B cell (primary cell): Measurements from ENCODE around the gene MRS2. TPM values are rescaled to one million over a fixed set of nuclear protein-coding genes. Genes with fewer than 3 reads are reported as not detected.
"Not testable (repeated sequence)": the region's sequence is repeated elsewhere in the genome, so short reads cannot be mapped to it uniquely, and the experiment has no call there.

Source experiments
- ATAC-seq: fragments of 200-7000 bp; cut with Tn5 transposase; one replicate; pipeline ENCODE4 v1.10.0; 2021; ENCODE audit warnings: low read depth, mild to moderate bottlenecking, moderate number of reproducible peaks, moderate library complexity
- CTCF ChIA-PET: fragments of 350-600 bp; sonication (Branson Sonifier 250); formaldehyde crosslinking; loops from one replicate; lab custom pipeline; 2021; ENCODE audit warnings: antibody characterized with exemption, inconsistent platforms; lab: Charles Lee
- POLR2A ChIA-PET: fragments of 350-600 bp; sonication (Branson Sonifier 250); formaldehyde crosslinking; loops from one replicate; lab custom pipeline; 2021; ENCODE audit warnings: antibody characterized with exemption; lab: Charles Lee
- DNase-seq: peaks from one replicate; pipeline ENCODE4 v3.0.0; 2013
- H2AFZ ChIP-seq: 2 replicates; pipeline ENCODE4 v1.6.1; 2012; ENCODE audit warnings: mild to moderate bottlenecking, low read depth, low read length; ENCODE audit not compliant: insufficient read depth, poor library complexity, severe bottlenecking
- H3K27ac ChIP-seq, 2 donors: 1 replicate in 1 of 2; 2 replicates in 1 of 2; pipeline ENCODE4 v1.5.1; 2012 to 2013; ENCODE audit warnings: low read length in 2 of 2, mild to moderate bottlenecking in 2 of 2, moderate library complexity in 1 of 2
- H3K27me3 ChIP-seq, 4 experiments: fragments of 200-600 bp in 1 of 4; sonication (generic) in 1 of 4; replicated peaks in 1 of 4; 1 replicate in 2 of 4; 2 replicates in 2 of 4; pipeline versions ENCODE4 v1.6.1 to v1.7.0; 2013 to 2016; ENCODE audit warnings: low read length in 3 of 4, mild to moderate bottlenecking in 2 of 4, mixed read lengths in 1 of 4, moderate library complexity in 1 of 4; ENCODE audit not compliant: insufficient read depth in 4 of 4, control insufficient read depth in 3 of 4; ENCODE audit errors: control extremely low read depth in 1 of 4
- H3K36me3 ChIP-seq, 2 experiments: replicated peaks in 1 of 2; 1 replicate in 1 of 2; 2 replicates in 1 of 2; pipeline versions ENCODE4 v1.6.1 to v1.7.1; 2013; ENCODE audit warnings: low read length in 1 of 2; ENCODE audit not compliant: insufficient read depth in 2 of 2, control insufficient read depth in 1 of 2; ENCODE audit errors: control extremely low read depth in 1 of 2, extremely low read depth in 1 of 2
- H3K4me1 ChIP-seq, 2 donors: fragments of 200-600 bp in 1 of 2; sonication (generic) in 1 of 2; 1 replicate in 1 of 2; 2 replicates in 1 of 2; pipeline versions ENCODE4 v1.5.1 to v1.6.1; 2013 to 2017; ENCODE audit warnings: low read length in 2 of 2; ENCODE audit not compliant: control insufficient read depth in 2 of 2, insufficient read depth in 2 of 2
- H3K4me2 ChIP-seq: replicated peaks from 2 replicates; pipeline ENCODE3; 2012; ENCODE audit warnings: mild to moderate bottlenecking, low read depth, low read length; ENCODE audit not compliant: poor library complexity, severe bottlenecking
- H3K4me3 ChIP-seq, 5 experiments: fragments of 200-600 bp in 1 of 5; sonication (generic) in 1 of 5; 1 replicate in 3 of 5; 2 replicates in 2 of 5; pipeline versions ENCODE4 v1.5.1 to v1.7.0; 2011 to 2016; ENCODE audit warnings: low read length in 4 of 5, mild to moderate bottlenecking in 4 of 5, low read depth in 2 of 5, control low read depth in 1 of 5, moderate library complexity in 1 of 5; ENCODE audit not compliant: insufficient read depth in 1 of 5; ENCODE audit errors: control extremely low read depth in 1 of 5, extremely low read depth in 1 of 5
- H3K79me2 ChIP-seq: fragments of 200-600 bp; sonication (generic); one replicate; pipeline ENCODE4 v1.6.0; 2016; ENCODE audit warnings: low read length; ENCODE audit not compliant: control insufficient read depth, insufficient read depth
- H3K9ac ChIP-seq: fragments of 200-600 bp; sonication (generic); 2 replicates; pipeline ENCODE4 v1.6.1; 2017; ENCODE audit warnings: mild to moderate bottlenecking, low read length, moderate library complexity
- H3K9me3 ChIP-seq, 3 donors: one replicate each; pipeline versions ENCODE4 v1.6.1 to v1.7.1; 2013; ENCODE audit warnings: low read length in 2 of 3; ENCODE audit not compliant: control insufficient read depth in 2 of 3, insufficient read depth in 1 of 3; ENCODE audit errors: control extremely low read depth in 1 of 3
- H4K20me1 ChIP-seq: 2 replicates; pipeline ENCODE4 v1.6.0; 2012; ENCODE audit warnings: mild to moderate bottlenecking, low read length; ENCODE audit not compliant: insufficient read depth, control insufficient read depth, poor library complexity, severe bottlenecking
- H3K27ac Mint-ChIP-seq: one replicate; pipeline ENCODE4 v1.8.0; 2021; ENCODE audit warnings: mixed read lengths
- H3K27me3 Mint-ChIP-seq: one replicate; pipeline ENCODE4 v1.8.0; 2021; ENCODE audit warnings: mixed read lengths
- H3K4me1 Mint-ChIP-seq: one replicate; pipeline ENCODE4 v1.8.0; 2021; ENCODE audit warnings: mixed read lengths
- H3K4me3 Mint-ChIP-seq: one replicate; pipeline ENCODE4 v1.8.0; 2021; ENCODE audit warnings: mixed read lengths
- H3K9me3 Mint-ChIP-seq: one replicate; pipeline ENCODE4 v1.8.0; 2022; ENCODE audit warnings: mixed read lengths; ENCODE audit not compliant: insufficient read depth
- CTCF ChIP-seq: fragments of 200-600 bp; IDR thresholded peaks from one replicate; pipeline ENCODE4 v1.8.0; 2022; ENCODE audit warnings: antibody characterized with exemption, mild to moderate bottlenecking
- EZH2 ChIP-seq: IDR thresholded peaks from 2 replicates; pipeline ENCODE4 v1.6.1; 2012; ENCODE audit warnings: borderline replicate concordance, low read depth, mild to moderate bottlenecking, moderate library complexity, low read length; ENCODE audit not compliant: insufficient read depth, poor library complexity, severe bottlenecking
- WGBS: methylation state at CpG from one replicate; pipeline ENCODE4 v1.1.5; 2013; ENCODE audit warnings: missing lambda C conversion rate; ENCODE audit not compliant: insufficient coverage; 5-methylcytosine and 5-hydroxymethylcytosine counted together
- intact Hi-C: fragments of 100-400 bp; cut with micrococcal nuclease; formaldehyde crosslinking; loops from one replicate; pipeline ENCODE4 v1.10.0; 2022
- polyA plus RNA-seq: library from polyadenylated mRNA; depleted of rRNA; stranded (reverse); fragments of >200 nt; gene quantifications from 2 replicates; pipeline ENCODE4 v1.2.3, GENCODE V29; 2012
- total RNA-seq, 2 donors: library from RNA; stranded (reverse); fragments of 120-200 nt in 1 of 2; gene quantifications; 1 replicate in 1 of 2; 2 replicates in 1 of 2; pipeline versions ENCODE4 v1.2.3 to v1.2.4, GENCODE V29; 2013 to 2022

The MRS2 gene
- total and polyA plus RNA-seq, 2 donors (not counting 1 experiment from before 2014, with no cell fraction given): 16.0 to 25.5 TPM

GRCh38 chr6:24381476-24382219, 21.1 kb upstream of the MRS2 start:
- intact Hi-C loops: no loop called here
- no peaks in the 10 kb centered on the region for H3K36me3 ChIP-seq
- ATAC-seq (no peak), DNase-seq (no peak)
- H2AFZ ChIP-seq: no peak overlapping the region
- TF ChIP-seq CTCF: no peak
- no peak for TF ChIP-seq EZH2
- Mint-ChIP-seq H3K4me3 (no peak overlapping the region), H3K27me3 (peaks cover 16% of the 10 kb centered on the region), H3K9me3 (no peaks in the 10 kb centered on the region), H3K27ac (no peak overlapping the region), H3K4me1 (no peaks in the 10 kb centered on the region)
- H3K4me1 ChIP-seq: no peaks in the 10 kb centered on the region
- H3K27ac ChIP-seq: no peak overlapping the region
- peaks cover 0 to 4% (median 0%) of the 10 kb centered on the region in 4 experiments for H3K27me3 ChIP-seq
- ChIA-PET CTCF (no interaction called here), POLR2A (no interaction called here)
- no peak overlapping the region for H3K4me2 ChIP-seq
- H3K79me2 ChIP-seq: no peaks in the 10 kb centered on the region
- H3K4me3 ChIP-seq: no peak overlapping the region
- 89% methylated on average over 1 of the region's 4 CpGs for WGBS
- H4K20me1 ChIP-seq: no peaks in the 10 kb centered on the region
- H3K9ac ChIP-seq: no peak overlapping the region
- H3K9me3 ChIP-seq: no peaks in the 10 kb centered on the region

- intact Hi-C loops: no loop called here
- no peak for ATAC-seq
- Mint-ChIP-seq H3K4me1 (no peaks in the 10 kb centered on the region), H3K27ac (no peak overlapping the region), H3K4me3 (no peak overlapping the region), H3K9me3 (no peaks in the 10 kb centered on the region), H3K27me3 (peaks cover 12% of the 10 kb centered on the region)
- Histone ChIP-seq H3K4me3 (no peak overlapping the region), H4K20me1 (no peaks in the 10 kb centered on the region), H3K27ac (no peak overlapping the region), H3K4me1 (no peaks in the 10 kb centered on the region), H3K79me2 (no peaks in the 10 kb centered on the region), H3K4me2 (no peak overlapping the region), H3K9ac (no peak overlapping the region), H3K36me3 (no peaks in the 10 kb centered on the region), H3K27me3 (peaks cover 0 to 4% (median 0%) of the 10 kb centered on the region in 4 experiments), H3K9me3 (no peaks in the 10 kb centered on the region), H2AFZ (no peak overlapping the region)
- TF ChIP-seq EZH2 (no peak), CTCF (no peak)
- no peak for DNase-seq
- CTCF ChIA-PET: no interaction called here
- no CpG with 5 or more reads among the region's 1 CpG for WGBS
- POLR2A ChIA-PET: no interaction called here
Measured at GRCh38 chr6:24382220-24382540, 20.6 kb upstream of the MRS2 start.

- 100% methylated on average over 5 of the region's 9 CpGs for WGBS
- H3K4me2 ChIP-seq, H3K27me3 ChIP-seq, H3K79me2 ChIP-seq, H3K4me3 Mint-ChIP-seq, DNase-seq, H3K27ac Mint-ChIP-seq, CTCF ChIA-PET, H3K4me1 Mint-ChIP-seq, H3K9me3 ChIP-seq, POLR2A ChIA-PET, H3K9ac ChIP-seq, H3K9me3 Mint-ChIP-seq, H3K27ac ChIP-seq, H3K36me3 ChIP-seq, H2AFZ ChIP-seq, H4K20me1 ChIP-seq, H3K4me1 ChIP-seq, ATAC-seq, intact Hi-C loops, H3K4me3 ChIP-seq: not testable (repeated sequence)
- H3K27me3 Mint-ChIP-seq: peaks cover 16% of the 10 kb centered on the region
Measured at GRCh38 chr6:24382891-24383494, 19.7 kb upstream of the MRS2 start.
